GM18499 (cell line): ENCODE results near the gene DNM1.
"Not testable (repeated sequence)": the region's sequence is repeated elsewhere in the genome, so short reads cannot be mapped to it uniquely, and the experiment has no call there.

Experiments used
- ATAC-seq: cut with Tn5 transposase; IDR thresholded peaks from one replicate; pipeline ENCODE4 v1.9.1; 2021; ENCODE audit warnings: moderate number of reproducible peaks; ENCODE audit not compliant: insufficient read depth, unreplicated experiment

DNM1 gene

DNA sequence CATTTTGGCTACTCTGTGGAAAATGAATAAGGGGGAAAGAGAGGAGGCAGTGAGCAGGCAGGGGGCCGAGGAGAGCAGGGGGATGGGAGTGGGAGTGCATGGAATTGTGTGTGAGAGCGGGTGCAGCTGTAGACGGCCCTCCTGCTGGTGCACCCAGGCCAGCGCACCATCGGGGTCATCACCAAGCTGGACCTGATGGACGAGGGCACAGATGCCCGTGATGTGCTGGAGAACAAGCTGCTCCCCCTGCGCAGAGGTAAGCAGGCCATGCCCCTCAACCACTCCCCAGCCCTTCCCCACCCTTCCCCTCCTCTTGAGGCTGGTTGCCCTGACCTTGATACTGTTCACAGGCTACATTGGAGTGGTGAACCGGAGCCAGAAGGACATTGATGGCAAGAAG lies 16.7 kb downstream of the DNM1 start:
- ATAC-seq = no peak

DNA sequence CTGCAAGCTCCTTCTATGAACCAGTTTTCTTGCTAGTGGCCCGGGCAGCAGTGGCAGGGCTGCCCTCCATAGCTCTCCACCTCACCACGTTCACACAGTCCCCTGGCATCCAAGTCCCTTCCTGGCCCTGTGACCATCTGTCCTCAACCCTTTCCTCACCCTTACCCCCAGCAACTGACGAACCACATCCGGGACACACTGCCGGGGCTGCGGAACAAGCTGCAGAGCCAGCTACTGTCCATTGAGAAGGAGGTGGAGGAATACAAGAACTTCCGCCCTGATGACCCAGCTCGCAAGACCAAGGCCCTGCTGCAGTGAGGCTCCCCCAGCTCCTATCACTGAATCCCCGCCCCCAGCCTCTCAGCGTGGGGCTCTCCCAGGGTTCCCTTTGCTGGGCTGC lies 18.8 kb downstream of the DNM1 start:
- no peak for ATAC-seq

DNA sequence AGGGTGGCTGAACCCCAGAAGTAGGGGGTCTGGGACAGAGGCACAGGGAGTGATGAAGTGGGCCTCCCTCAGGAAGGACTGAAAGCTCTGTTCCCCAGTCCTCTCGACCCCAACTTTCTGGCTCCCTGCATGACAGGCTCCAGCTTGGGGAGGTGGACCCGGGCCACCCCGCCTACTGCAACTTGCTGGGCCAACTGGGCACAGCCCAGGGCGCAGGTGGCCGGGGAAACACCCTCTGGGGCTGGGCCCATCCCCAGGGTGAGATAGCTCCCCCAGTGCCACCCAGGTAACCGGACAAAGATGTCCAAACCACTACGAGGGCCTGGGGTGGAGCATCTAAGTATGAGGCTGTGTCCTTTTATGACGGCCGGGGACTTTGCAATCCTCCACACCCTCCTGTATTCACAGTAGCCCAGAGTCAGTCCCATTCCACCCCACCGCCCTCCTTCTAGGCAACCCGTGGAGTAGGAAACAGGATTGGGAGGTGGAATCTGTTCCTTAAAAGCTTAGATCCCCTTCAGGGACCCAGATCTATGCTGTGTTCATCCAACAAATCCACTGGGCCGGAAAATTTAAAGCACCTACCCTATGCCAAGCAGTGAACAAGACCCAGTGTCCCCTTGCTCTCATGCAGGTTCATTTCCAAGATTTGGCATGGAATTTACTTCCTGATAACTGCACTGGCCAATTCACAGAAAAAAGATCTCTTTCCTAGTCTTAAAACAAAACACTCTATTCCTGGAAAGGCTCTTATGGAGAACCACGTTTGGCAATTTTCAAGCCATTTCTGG lies 19.9 kb downstream of the DNM1 start:
- ATAC-seq = no peak

DNA sequence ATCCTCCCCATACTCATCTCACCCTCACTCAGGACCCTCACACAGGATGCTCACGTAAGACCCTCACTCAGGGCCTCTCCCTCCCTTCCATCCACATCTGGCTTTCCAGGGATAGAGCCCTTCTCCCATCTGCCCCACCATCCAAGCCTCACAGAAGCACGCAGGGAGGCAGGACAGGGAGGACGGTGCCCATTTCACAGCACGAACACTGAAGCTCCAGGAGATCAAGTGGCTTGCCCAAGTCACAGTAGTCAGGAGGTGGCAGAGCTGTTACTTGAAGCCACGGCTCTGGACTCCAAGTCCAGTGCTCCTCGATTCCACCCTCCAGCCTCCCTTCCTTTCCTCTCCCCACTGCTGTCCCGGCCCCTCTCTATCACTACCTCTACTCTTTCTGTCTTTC lies 21.7 kb downstream of the DNM1 start:
- ATAC-seq = no peak

DNA sequence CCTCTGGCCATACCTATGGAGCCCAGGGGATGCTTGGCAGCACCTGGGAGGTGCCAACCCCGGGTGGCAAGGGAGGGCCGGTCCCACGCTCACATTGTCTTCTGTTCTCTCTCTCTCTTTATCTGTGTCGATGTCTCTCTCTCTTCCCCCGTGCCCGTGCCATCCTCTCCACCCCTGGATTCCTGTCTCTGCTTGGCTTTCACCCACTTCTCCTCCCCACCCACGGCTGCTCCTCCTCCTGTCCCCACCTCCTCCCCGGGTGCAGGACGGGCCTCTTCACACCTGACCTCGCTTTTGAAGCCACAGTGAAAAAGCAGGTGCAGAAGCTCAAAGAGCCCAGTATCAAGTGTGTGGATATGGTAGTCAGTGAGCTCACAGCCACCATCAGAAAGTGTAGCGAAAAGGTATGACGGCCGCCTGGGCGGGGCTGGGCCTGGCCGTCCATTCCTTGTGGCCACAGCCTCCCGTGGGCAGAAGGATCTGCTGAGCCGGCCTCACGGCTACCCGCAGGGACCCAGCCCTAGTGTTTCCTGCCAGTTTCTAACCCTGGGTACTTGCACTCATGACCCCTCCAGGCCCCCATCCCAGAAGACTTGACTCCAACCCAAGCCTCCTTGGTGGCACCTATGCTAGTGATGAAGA lies 22.7 kb downstream of the DNM1 start:
- ATAC-seq = no peak

DNA sequence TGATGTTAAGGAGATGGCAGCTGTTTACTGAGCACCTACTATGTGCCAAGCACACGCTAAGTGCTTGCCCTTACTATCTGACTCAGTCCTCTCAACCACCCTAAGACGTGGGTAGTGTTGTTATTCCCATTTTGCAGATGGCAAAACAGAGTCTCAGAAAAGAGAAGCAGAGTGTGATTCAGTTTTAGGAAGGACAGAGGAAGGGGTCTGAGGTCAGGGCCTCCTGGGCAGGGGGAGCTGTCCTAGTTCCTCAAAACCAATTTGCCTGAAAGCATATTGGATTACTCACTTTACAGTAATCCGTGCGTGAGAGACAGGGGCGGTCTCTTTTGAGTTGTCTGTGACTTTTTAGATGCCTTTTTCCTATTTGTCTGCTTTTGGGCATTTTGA lies 23.2 kb downstream of the DNM1 start:
- no peak for ATAC-seq

DNA sequence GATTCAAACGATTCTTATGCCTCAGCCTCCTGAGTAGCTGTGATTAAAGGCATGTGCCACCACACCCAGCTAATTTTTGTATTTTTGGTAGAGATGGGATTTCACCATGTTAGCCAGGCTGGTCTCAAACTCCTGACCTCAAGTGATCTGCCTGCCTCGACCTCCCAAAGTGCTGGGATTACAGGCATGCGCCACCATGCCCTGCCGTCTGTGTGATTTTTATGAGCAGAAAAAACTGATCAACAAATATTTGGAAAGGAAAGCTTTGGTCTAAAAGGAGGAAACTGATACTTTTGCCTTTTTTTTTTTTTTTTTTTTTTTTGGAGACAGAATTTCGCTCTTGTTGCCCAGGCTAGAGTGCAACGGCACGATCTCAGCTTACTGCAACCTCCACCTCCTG lies 27.7 kb downstream of the DNM1 start:
- not testable (repeated sequence) for ATAC-seq

DNA sequence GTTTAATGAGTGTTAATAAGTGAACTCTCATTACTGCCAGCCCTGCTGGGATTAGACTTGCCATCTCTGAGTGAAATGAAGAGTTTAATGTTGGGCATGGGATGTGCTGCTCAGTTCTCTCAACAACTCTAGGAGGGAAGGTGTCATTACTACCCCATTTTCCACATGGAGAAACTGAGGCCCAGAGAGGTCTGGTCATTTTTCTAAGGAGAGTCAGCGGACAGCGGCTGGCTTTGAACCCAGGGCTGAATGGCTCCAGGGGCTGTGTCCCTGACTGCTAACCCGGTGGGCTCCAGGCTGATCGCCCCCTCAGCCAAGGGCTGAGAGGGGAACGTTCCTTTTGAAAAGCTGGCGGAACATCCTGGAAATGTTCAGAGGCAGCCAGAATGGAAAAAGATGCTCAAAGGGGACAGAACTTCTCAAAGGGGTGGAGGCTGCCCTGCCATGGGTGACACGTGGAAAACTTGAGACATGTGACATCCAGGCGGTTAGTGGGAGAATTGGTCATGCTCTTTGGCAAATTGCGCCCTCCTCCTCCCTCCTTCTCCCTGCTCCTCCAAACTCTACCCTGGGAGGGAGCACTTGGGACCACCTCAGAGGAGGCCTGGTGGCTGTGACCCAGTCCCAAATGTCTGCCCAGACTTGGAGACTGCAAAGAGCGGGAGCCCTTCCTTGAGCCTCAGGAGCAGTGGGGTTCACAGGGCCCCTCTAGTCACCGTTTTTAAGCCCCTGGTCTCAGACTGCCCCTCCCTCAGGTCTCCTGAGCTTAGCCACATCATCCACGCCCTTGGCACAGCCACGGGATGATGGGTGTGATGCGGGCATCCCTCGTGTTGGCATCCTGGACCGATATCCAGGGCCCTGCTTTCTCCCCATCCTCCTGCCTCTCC lies 28.7 kb downstream of the DNM1 start:
- ATAC-seq = no peak

DNA sequence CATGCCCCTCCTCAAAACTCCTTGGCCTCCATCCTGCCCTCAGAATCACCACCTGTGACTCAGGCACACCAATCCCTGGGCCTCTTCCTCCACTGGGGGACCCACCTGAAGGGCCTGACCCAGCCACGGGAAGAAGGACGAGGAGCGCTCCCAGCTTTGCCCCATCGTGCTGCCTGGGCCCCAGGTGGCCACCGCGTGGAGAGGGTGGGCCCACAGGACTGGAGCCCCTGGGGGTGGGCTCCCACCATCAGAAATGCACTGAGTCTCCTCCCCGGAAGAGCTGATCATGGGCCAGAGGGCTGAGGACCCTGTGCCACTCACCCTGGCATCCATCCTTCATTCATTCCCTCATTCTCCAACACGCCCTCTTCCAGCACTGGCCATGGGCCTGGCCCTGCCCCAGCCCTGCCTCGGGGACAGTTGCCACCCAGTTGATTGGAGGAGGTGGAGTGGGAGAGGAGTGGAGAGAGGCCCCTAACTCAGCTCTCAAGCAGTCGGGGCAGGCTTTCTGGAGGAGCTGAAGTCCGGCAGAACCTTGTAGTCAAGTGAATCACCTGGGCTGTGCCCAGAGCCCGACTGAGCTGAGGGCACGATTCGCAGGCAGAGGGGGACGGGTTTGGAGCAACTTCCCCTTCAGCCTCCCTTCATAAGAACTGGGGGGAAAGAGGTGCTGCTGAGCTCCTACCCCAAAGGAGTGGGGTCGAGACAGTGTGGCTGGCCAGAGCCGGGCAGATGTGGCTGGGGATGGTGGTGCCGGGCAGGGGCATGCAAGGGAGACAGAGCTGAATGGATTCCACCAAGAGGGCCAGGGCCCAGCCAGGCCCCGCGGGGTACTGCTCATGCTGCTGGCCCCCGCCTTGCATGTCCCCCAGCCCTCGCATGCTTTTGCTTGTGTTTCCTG lies 29.6 kb downstream of the DNM1 start:
- ATAC-seq = no peak

DNA sequence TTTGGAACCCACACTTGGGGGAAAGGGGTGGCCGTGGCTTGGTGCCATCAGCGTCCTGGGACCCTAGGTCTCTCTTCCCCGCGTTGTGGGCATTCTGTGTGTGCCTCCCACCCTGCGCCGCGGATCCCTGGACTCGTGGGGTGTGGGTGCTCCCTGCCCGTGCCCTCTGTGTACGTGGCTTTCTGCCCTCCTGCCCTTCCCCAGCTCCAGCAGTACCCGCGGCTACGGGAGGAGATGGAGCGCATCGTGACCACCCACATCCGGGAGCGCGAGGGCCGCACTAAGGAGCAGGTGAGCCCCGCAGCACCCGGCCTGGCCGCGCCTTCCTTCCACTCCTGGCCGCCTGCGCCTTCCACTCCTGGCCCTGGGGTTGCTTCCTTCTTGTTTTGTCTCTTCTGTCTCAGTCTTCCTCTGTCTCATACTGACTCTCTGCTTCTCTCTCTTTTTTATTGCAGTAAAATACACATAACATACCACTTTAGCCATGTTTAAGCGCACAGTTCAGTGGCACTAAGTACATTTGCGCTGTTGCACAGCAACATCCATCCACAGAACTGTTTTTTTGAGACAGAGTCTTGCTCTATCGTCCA lies 30.7 kb downstream of the DNM1 start:
- no peak for ATAC-seq

DNA sequence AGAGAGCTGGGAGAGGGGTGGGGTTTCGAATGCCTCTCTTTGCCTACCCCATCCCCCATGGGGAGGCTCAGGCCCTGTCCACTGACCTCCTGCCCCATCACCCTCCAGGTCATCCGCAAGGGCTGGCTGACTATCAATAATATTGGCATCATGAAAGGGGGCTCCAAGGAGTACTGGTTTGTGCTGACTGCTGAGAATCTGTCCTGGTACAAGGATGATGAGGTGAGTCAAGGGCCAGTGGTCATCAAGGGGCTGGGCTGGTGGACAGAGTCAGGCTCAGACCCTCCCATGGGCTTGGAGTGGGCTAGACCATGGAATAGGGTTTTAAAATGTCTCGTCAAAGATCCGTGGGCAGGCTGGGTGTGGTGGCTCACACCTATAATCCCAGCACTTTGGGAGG lies 38.9 kb downstream of the DNM1 start:
- ATAC-seq = no peak

DNA sequence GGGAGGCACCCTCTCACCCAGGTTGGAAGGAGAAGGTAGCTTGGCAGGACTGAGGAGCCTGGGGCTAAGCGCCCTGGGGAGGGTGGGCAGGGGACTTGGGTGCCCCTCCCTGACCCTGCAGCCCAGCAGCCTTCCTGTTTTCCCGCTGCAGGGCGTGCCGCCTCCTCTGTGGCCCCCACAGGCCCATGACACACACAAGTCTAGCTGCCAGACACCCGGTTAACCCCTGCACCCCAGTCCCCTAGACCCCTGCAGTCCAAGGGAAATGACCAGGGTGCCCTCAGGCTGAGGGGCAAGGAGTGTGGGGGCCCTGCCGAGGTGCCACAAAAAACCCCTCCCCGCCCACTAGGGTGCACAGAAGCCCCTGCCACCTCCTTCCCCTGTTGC lies 39.6 kb downstream of the DNM1 start:
- no peak for ATAC-seq

DNA sequence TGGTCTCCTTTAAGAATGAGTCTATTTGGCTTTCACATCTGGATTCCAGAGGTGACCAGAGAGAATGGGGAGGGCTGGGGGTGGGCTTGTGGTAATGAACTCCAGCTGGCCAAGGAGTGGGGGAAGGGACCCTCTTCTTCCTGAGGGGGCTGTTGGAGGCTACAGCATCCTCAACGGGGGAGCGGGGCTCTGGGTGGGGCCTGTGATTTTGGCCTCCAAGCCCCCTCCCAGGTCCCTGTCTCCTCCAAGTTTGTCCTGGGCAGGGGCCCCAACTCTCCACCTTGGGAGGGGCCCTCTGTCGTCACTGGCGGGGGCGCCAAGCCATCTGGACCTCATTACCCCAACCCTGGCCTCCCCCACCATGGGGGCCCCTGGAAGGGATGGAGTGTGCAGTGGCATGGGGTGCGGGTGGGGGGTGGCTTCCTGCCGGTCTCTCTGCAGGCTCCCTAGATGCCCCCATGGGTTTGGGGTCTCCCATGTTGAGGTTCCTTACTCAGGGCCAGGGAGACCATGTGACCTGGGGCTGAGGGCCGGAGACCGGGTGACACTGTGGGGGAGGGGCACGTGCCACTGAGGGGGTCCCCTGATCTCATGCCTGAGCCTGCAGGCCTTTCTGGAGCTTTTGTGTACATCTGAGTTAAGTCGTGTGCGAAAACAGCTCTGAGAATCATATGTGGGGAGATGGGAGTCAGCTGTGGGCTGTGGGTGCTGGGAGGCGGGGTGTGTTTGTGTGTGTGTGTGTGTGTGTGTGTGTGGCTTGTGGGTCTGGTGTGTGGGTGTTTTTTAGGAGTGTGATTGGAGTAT lies 40.2 kb downstream of the DNM1 start:
- no peak for ATAC-seq

DNA sequence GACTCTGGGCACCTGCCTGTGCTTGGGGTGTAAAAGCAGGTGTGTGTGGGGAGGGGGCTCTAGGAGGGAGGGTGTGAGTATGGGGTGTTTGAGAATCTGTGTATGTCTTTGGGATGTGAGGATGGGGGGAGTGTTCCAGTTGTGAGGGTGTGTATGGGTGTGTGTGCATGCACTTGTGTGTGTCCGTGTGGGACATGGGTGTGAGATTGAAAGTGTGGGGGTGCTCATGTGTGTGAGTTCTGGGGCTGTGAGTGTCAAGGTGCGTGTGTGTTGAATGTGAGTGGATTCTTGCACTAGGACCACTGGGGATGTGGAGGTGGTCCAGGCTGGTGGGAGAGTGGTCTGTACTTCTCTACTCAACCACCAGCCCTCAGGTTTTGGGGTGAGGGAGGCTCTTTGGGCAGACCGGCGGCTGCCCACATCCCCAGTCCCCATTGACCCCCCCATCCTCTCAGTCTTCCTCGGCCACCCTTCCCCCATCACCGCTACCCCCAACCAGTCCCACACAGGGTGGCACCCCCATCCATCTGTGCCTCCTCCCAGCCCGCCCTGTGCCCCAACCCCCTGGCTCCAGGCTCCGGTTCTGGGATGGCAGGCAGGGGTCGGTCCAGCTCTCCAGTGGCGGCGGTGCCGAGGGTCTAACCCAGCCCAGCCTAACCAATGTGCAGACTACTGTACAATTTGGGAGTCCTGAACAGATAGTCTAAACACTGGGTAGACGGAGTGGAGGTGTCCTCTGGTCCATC lies 41.1 kb downstream of the DNM1 start:
- ATAC-seq = no peak

DNA sequence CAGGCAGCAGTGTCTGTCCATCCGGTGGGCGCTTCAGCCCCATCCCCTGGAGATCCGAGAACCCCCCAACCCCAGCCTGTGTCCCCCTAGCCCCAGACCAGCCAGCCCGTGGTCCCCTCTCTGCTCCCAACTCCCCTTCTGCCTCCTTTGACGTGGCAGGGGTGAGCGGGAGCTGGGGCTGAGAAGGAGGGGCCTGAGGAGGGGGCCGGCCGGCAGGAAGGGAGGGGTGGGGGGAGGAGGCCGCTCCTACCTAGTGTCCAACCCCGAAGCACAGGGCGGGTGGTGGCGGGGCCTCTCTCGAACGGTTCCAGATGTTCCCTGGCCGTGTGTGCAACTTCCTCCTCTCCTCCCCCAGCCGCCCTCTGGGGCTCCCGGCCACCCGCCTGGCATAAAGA lies 41.7 kb downstream of the DNM1 start:
- no peak for ATAC-seq

DNA sequence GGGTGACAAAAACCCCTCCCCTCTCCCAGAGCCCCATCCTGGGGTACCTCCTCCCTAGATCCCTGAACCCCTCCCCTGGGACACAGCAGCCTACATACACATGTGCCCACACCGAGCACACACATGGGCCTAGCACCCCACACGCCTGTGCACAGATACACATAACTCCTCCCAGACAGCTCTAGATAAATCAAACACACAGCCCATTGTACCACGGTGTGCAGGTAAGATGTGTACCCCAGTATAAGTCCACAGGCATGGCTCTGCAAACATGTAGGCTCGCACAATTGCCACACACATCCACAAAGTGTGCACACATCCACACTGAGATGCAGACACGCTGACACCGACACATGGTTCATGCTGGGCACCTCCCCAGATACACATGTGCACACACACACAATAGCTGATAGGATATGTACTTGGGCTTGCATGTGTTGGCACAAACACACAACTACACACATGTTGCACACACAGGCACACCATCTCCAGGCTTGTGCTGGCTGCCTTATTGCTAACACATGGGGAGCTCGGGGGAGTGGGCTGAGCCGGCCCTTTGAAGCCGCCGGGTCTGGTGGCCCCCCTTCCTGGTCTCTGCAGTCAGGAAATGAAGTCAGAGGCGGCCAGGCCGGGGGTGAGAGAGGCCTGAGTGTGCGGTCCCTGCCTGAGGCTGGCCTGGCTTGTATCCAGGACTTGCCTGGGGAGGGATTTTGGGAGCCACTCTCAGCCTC lies 42.4 kb downstream of the DNM1 start:
- no peak for ATAC-seq

DNA sequence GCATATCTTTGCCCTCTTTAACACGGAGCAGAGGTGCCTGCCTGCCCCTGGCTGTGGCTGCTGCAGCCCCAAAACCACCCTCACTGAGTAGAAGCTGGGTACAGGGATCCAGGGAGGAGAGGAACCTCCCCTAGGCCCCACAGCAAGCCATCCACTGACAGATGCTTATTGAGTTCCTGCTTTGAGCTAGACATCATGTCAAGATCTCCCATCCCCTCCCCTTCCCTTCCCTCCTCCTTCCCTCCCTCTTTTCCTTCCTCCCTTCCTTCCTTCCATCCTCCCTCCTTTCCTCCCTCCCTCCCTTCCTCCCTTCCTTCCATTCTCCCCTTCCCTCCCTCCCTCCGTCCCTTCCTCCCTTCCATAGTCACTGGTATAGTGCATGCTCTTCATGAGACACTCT lies 43.3 kb downstream of the DNM1 start:
- ATAC-seq = no peak
